Gastrocnemius medialis (tissue), 4 donors: ENCODE data around the gene FAM24A. TPM values are rescaled to one million over a fixed set of nuclear protein-coding genes. Genes with fewer than 3 reads are reported as not detected.
"Not testable (repeated sequence)": the region's sequence is repeated elsewhere in the genome, so short reads cannot be mapped to it uniquely, and the experiment has no call there.

Experiments used
- ATAC-seq, 2 donors: fragments of 150-250 bp; one replicate each; pipeline ENCODE4 v1.9.1; 2016
- DNase-seq, 2 donors: peaks; one replicate each; pipeline ENCODE4 v3.0.0-alpha.2; 2019
- H3K27ac ChIP-seq, 4 donors: fragments of 200-600 bp; sonication (generic); 1 replicate in 1 of 4; 2 replicates in 3 of 4; pipeline ENCODE4 v1.5.1; 2016 to 2018; ENCODE audit warnings: mild to moderate bottlenecking in 2 of 4, moderate library complexity in 1 of 4
- H3K27me3 ChIP-seq, 3 donors: fragments of 200-600 bp; sonication (generic) in 2 of 3; 1 replicate in 1 of 3; 2 replicates in 2 of 3; pipeline versions ENCODE4 v1.5.1 to v1.6.0; 2016 to 2019; ENCODE audit warnings: mild to moderate bottlenecking in 1 of 3, moderate library complexity in 1 of 3
- H3K36me3 ChIP-seq, 2 donors: fragments of 200-600 bp; sonication (generic) in 1 of 2; one replicate each; pipeline ENCODE4 v1.5.1; 2017 to 2018
- H3K4me1 ChIP-seq, 2 donors: fragments of 200-600 bp; sonication (generic) in 1 of 2; one replicate each; pipeline ENCODE4 v1.5.1; 2016 to 2017; ENCODE audit warnings: mild to moderate bottlenecking in 2 of 2
- H3K4me3 ChIP-seq, 4 donors: fragments of 200-600 bp; sonication (generic) in 3 of 4; 1 replicate in 1 of 4; 2 replicates in 3 of 4; pipeline ENCODE4 v1.5.1; 2016 to 2019; ENCODE audit warnings: mild to moderate bottlenecking in 2 of 4
- H3K9me3 ChIP-seq, 3 donors: fragments of 200-600 bp; sonication (generic) in 2 of 3; 1 replicate in 1 of 3; 2 replicates in 2 of 3; pipeline ENCODE4 v1.5.1; 2016 to 2019
- POLR2A ChIP-seq, 2 donors: fragments of 450-650 bp; IDR thresholded peaks; one replicate each; pipeline ENCODE4 v1.6.1; 2017; ENCODE audit warnings: antibody characterized with exemption in 2 of 2, mild to moderate bottlenecking in 2 of 2, moderate library complexity in 2 of 2
- in situ Hi-C, 4 donors: fragments of 200-750 bp; cut with MboI; loops; one replicate each; pipeline versions ENCODE4 v1.15.0 to v1.8.0; 2017; ENCODE audit warnings: low sequenced_read_pairs in 4 of 4
- intact Hi-C: fragments of 100-400 bp; cut with DNase I; formaldehyde crosslinking; loops from one replicate; pipeline ENCODE4 v1.15.1; 2023; ENCODE audit warnings: low total_unique reads
- total RNA-seq, 4 donors: library from RNA; depleted of rRNA; stranded (reverse); fragments of >200 nt; gene quantifications; one replicate each; pipeline versions ENCODE4 v1.1.0 to v1.2.3, GENCODE V29; 2016
- TF ChIP-seq, protein P1 (sequence below), 5 experiments: fragments of 450-650 bp in 3 of 5; fragments of 200-600 bp in 2 of 5; sonication (generic) in 2 of 5; IDR thresholded peaks in 4 of 5; conservative IDR thresholded peaks in 1 of 5; 1 replicate in 4 of 5; 2 replicates in 1 of 5; pipeline ENCODE4 v1.5.1; 2016 to 2019; ENCODE audit warnings: antibody characterized with exemption in 5 of 5, mild to moderate bottlenecking in 3 of 5, moderate library complexity in 3 of 5

The FAM24A gene
- total RNA-seq, 4 donors from 2014 or later, result not detected

- Histone ChIP-seq H3K27ac (no peak overlapping the region), H3K4me1 (no peaks in the 10 kb centered on the region)
- ATAC-seq, result no peak
Observed at GRCh38 chr10:122882766-122883165, 27.6 kb upstream of the FAM24A start.

GRCh38 chr10:122884166-122884565 is 26.2 kb upstream of the FAM24A start:
- no peak for DNase-seq
- TF ChIP-seq, protein P1, sequence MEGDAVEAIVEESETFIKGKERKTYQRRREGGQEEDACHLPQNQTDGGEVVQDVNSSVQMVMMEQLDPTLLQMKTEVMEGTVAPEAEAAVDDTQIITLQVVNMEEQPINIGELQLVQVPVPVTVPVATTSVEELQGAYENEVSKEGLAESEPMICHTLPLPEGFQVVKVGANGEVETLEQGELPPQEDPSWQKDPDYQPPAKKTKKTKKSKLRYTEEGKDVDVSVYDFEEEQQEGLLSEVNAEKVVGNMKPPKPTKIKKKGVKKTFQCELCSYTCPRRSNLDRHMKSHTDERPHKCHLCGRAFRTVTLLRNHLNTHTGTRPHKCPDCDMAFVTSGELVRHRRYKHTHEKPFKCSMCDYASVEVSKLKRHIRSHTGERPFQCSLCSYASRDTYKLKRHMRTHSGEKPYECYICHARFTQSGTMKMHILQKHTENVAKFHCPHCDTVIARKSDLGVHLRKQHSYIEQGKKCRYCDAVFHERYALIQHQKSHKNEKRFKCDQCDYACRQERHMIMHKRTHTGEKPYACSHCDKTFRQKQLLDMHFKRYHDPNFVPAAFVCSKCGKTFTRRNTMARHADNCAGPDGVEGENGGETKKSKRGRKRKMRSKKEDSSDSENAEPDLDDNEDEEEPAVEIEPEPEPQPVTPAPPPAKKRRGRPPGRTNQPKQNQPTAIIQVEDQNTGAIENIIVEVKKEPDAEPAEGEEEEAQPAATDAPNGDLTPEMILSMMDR (IDR thresholded peaks at IDR 0.05 in 4 of 5, conservative IDR thresholded peaks at IDR 0.05 in 1 of 5), result no peak
- no peak for TF ChIP-seq POLR2A (IDR thresholded peaks at IDR 0.05)
- Histone ChIP-seq H3K4me3 (no peak overlapping the region), H3K27me3 (peaks cover 0 to 5% (median 5%) of the 10 kb centered on the region in 3 donors), H3K36me3 (no peaks in the 10 kb centered on the region), H3K4me1 (no peaks in the 10 kb centered on the region), H3K9me3 (no peaks in the 10 kb centered on the region), H3K27ac (no peak overlapping the region)
- in situ Hi-C loops (no loop called here), intact Hi-C loops (no loop called here)
- no peak for ATAC-seq

More at GRCh38 chr10:122882766-122883165, 27.6 kb upstream of the FAM24A start:
- TF ChIP-seq, protein P1 (IDR thresholded peaks at IDR 0.05 in 4 of 5, conservative IDR thresholded peaks at IDR 0.05 in 1 of 5), result no peak
- TF ChIP-seq POLR2A (IDR thresholded peaks at IDR 0.05), result no peak
- intact Hi-C loops, result no loop called here
- H3K27me3 ChIP-seq, result peaks cover 0 to 5% (median 5%) of the 10 kb centered on the region in 3 donors
- H3K36me3 ChIP-seq, result no peaks in the 10 kb centered on the region
- no peak for DNase-seq
- no peaks in the 10 kb centered on the region for H3K9me3 ChIP-seq
- in situ Hi-C loops, result no loop called here
- H3K4me3 ChIP-seq, result no peak overlapping the region

- no peaks in the 10 kb centered on the region for H3K4me1 ChIP-seq
- H3K9me3 ChIP-seq, result no peaks in the 10 kb centered on the region
- no peak for ATAC-seq
- H3K27ac ChIP-seq, result no peak overlapping the region
- no peaks in the 10 kb centered on the region for H3K36me3 ChIP-seq
- H3K27me3 ChIP-seq, result no peaks in the 10 kb centered on the region
- in situ Hi-C loops, result no loop called here
- intact Hi-C loops, result no loop called here
- TF ChIP-seq, protein P1 (IDR thresholded peaks at IDR 0.05 in 4 of 5, conservative IDR thresholded peaks at IDR 0.05 in 1 of 5), result no peak
- no peak for TF ChIP-seq POLR2A (IDR thresholded peaks at IDR 0.05)
- no peak overlapping the region for H3K4me3 ChIP-seq
- DNase-seq, result no peak
Observed at GRCh38 chr10:122894261-122894944, 16.0 kb upstream of the FAM24A start.

DNA sequence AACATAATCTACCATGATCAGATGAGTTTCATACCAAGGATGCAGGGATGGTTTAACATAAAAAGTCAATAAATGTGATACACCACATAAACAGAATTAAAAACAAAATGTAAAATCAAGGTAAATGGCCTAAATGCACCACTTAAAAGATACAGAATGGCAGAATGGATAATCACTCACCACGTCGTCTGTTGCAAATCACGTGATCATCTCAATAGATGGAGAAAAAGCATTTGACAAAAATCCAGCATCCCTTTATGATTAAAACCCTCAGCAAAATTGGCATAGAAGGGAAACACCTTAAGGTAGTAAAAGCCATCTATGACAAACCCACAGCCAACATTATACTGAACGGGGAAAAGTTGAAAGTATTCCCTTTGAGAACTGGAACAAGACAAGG is 6.5 kb upstream of the FAM24A start:
- H3K27me3 ChIP-seq, DNase-seq, in situ Hi-C loops, H3K4me3 ChIP-seq, H3K4me1 ChIP-seq, H3K27ac ChIP-seq, ATAC-seq, H3K9me3 ChIP-seq, H3K36me3 ChIP-seq, intact Hi-C loops: not testable (repeated sequence)

DNA sequence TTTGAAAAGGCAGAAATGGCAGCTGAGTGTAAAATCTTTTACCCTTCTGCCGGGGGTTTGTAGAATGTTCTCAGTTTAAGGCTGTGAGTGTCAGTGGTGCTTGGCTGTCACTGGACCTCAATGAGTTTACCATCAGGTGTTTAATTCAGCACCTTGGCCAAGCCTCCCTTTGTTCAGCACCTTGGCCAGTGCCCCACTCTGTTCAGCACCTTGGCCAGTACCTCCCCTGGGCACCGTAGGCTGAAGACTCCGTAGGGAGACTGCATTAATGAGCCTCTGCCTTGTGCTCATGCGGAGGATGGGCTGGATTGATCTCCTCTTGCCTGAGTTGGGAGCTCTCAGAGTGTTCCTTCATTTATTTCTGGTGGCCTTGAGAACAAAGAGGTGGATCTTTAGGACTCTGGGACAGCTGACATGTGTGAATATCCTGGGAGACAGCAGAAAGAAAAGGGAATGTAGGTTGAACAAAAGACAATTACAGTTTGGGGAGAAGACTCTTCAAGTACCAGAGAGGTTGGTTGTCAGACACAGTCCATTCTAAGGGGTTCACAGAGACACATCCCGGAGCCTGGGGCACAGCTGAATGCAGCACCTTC is 1.6 kb downstream of the FAM24A start:
- intact Hi-C loops (no loop called here), in situ Hi-C loops (no loop called here)
- DNase-seq, result no peak
- H3K27ac ChIP-seq, result no peak overlapping the region
- H3K36me3 ChIP-seq, result no peaks in the 10 kb centered on the region
- H3K4me3 ChIP-seq, result no peak overlapping the region
- ATAC-seq, result no peak
- H3K4me1 ChIP-seq, result no peaks in the 10 kb centered on the region
- no peaks in the 10 kb centered on the region for H3K27me3 ChIP-seq
- TF ChIP-seq POLR2A (IDR thresholded peaks at IDR 0.05), result no peak
- TF ChIP-seq, protein P1 (IDR thresholded peaks at IDR 0.05 in 4 of 5, conservative IDR thresholded peaks at IDR 0.05 in 1 of 5), result no peak
- H3K9me3 ChIP-seq, result no peaks in the 10 kb centered on the region
